SK-N-SH treated with all-trans-retinoic acid at 6 μM for 48 hours (cell line): ENCODE data around the gene RASA2.
A peak's percentile ranks its signal among the peaks of the same experiment; 100 is the strongest.

Experiments used
- ATAC-seq: fragments of 200-7000 bp; cut with Tn5 transposase; 3 replicates; pipeline ENCODE4 v1.9.1; 2020; ENCODE audit warnings: mild to moderate bottlenecking, moderate library complexity
- ARNTL ChIP-seq: fragments of 450-650 bp; formaldehyde crosslinking; IDR thresholded peaks from 2 replicates; pipeline ENCODE4 v1.5.0; 2020; ENCODE audit warnings: low read depth, mild to moderate bottlenecking, moderate library complexity, borderline replicate concordance
- BACH2 ChIP-seq: fragments of 250-450 bp; sonication (Bioruptor Pico); IDR thresholded peaks from 2 replicates; pipeline ENCODE4 v1.9.0; 2021; ENCODE audit warnings: mild to moderate bottlenecking, borderline replicate concordance
- CSDC2 ChIP-seq: fragments of 250-450 bp; sonication (Bioruptor Pico); IDR thresholded peaks from 2 replicates; pipeline ENCODE4 v1.5.0; 2020; ENCODE audit warnings: mild to moderate bottlenecking, moderate library complexity
- ESRRG ChIP-seq: fragments of 250-450 bp; sonication (Bioruptor Pico); IDR thresholded peaks from 2 replicates; pipeline ENCODE4 v1.6.1; 2021; ENCODE audit warnings: mild to moderate bottlenecking
- GLIS3 ChIP-seq: fragments of 250-450 bp; sonication (Bioruptor Pico); IDR thresholded peaks from 2 replicates; pipeline ENCODE4 v1.5.0; 2020; ENCODE audit warnings: mild to moderate bottlenecking, moderate library complexity
- ISL1 ChIP-seq: fragments of 250-450 bp; sonication (Bioruptor Pico); IDR thresholded peaks from 2 replicates; pipeline ENCODE4 v2.1.2; 2022; ENCODE audit warnings: mild to moderate bottlenecking, moderate library complexity
- OSR1 ChIP-seq: fragments of 250-450 bp; sonication (Bioruptor Pico); IDR thresholded peaks from 2 replicates; pipeline ENCODE4 v1.8.0; 2022; ENCODE audit warnings: moderate library complexity, mild to moderate bottlenecking, inconsistent platforms
- PPARA ChIP-seq: fragments of 250-450 bp; sonication (Bioruptor Pico); IDR thresholded peaks from 2 replicates; pipeline ENCODE4 v1.5.0; 2020; ENCODE audit warnings: mild to moderate bottlenecking, borderline replicate concordance
- RARB ChIP-seq: fragments of 250-450 bp; sonication (Bioruptor Pico); IDR thresholded peaks from 2 replicates; pipeline ENCODE4 v1.8.0; 2021; ENCODE audit warnings: mild to moderate bottlenecking, moderate library complexity
- SNAI2 ChIP-seq: fragments of 250-450 bp; sonication (Bioruptor Pico); IDR thresholded peaks from 2 replicates; pipeline ENCODE4 v1.5.0; 2020; ENCODE audit warnings: mild to moderate bottlenecking, moderate library complexity
- TOX ChIP-seq: fragments of 250-450 bp; sonication (Bioruptor Pico); IDR thresholded peaks from 2 replicates; pipeline ENCODE4 v1.8.0; 2021; ENCODE audit warnings: mild to moderate bottlenecking, moderate library complexity, borderline replicate concordance
- ZC3H10 ChIP-seq: fragments of 250-450 bp; sonication (Bioruptor Pico); IDR thresholded peaks from 2 replicates; pipeline ENCODE4 v1.5.1; 2021; ENCODE audit warnings: mild to moderate bottlenecking, moderate library complexity
- ZFP3 ChIP-seq: fragments of 250-450 bp; sonication (Bioruptor Pico); IDR thresholded peaks from 2 replicates; pipeline ENCODE4 v1.5.0; 2020; ENCODE audit warnings: mild to moderate bottlenecking, moderate library complexity
- ZFP30 ChIP-seq: fragments of 450-650 bp; formaldehyde crosslinking; IDR thresholded peaks from 2 replicates; pipeline ENCODE4 v1.5.0; 2022; ENCODE audit warnings: mild to moderate bottlenecking, moderate library complexity
- ZNF565 ChIP-seq: fragments of 450-650 bp; formaldehyde crosslinking; conservative IDR thresholded peaks from 2 replicates; pipeline ENCODE4 v1.5.0; 2020; ENCODE audit warnings: low read depth, mild to moderate bottlenecking, moderate library complexity
- ZNF70 ChIP-seq: fragments of 450-650 bp; formaldehyde crosslinking; IDR thresholded peaks from 2 replicates; pipeline ENCODE4 v1.5.0; 2020; ENCODE audit warnings: mild to moderate bottlenecking, moderate library complexity
- ZNF8 ChIP-seq: fragments of 450-650 bp; formaldehyde crosslinking; IDR thresholded peaks from 2 replicates; pipeline ENCODE4 v1.5.0; 2020; ENCODE audit warnings: mild to moderate bottlenecking, moderate library complexity
- TF ChIP-seq, protein P1 (sequence below): fragments of 250-450 bp; sonication (Bioruptor Pico); IDR thresholded peaks from 2 replicates; pipeline ENCODE4 v1.8.0; 2020; ENCODE audit warnings: mild to moderate bottlenecking, moderate library complexity, borderline replicate concordance
- TF ChIP-seq, protein P2 (sequence below): fragments of 250-450 bp; sonication (Bioruptor Pico); IDR thresholded peaks from 2 replicates; pipeline ENCODE4 v1.5.0; 2020; ENCODE audit warnings: mild to moderate bottlenecking, moderate library complexity
- TF ChIP-seq, protein P3 (sequence below): fragments of 250-450 bp; sonication (Bioruptor Pico); IDR thresholded peaks from 2 replicates; pipeline ENCODE4 v1.5.1; 2020; ENCODE audit warnings: low read depth, mild to moderate bottlenecking, moderate library complexity
- TF ChIP-seq, protein P4 (sequence below): fragments of 250-450 bp; sonication (Bioruptor Pico); IDR thresholded peaks from 2 replicates; pipeline ENCODE4 v1.5.1; 2021; ENCODE audit warnings: mild to moderate bottlenecking, moderate library complexity
- TF ChIP-seq, protein P5 (sequence below): fragments of 250-450 bp; sonication (Bioruptor Pico); IDR thresholded peaks from 2 replicates; pipeline ENCODE4 v1.8.0; 2021; ENCODE audit warnings: low read depth, mild to moderate bottlenecking, moderate library complexity, borderline replicate concordance

RASA2 gene

DNA sequence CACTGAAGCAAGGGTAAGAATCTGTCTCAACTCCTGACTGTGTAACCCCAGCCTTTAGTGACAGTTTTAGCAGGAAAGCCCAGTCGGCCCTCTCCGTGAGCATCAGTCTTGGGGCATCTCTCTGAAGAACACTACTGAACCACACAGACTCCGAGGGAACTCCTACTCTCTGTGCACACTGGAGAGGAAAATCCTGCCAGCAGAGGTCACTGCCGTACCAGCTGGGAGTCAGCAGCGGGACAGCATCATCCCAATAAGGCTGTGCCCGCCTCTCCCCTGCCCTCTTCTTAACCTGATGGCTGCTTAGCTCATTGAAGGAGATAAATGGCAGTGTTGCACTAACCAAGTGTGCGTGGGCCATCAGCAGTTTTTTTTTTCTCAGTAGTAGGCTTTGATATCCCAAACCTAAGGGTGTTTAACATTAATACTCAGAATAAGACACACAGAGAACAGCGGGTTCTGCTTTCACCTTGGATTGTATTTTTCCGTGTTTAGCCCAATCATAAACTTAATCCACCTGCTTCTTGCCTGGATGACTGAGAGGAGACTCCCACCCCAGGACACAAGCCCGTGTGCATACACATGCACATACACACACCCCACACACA is 26.6 kb upstream of the RASA2 start:
- TF ChIP-seq CSDC2 (CRISPR knock-in tag), result no peak
- TF ChIP-seq TOX (CRISPR knock-in tag), result no peak
- TF ChIP-seq ISL1 (CRISPR knock-in tag), result no peak
- TF ChIP-seq ZNF70 (CRISPR knock-in tag), result no peak
- TF ChIP-seq ZFP30 (CRISPR knock-in tag), result no peak
- TF ChIP-seq BACH2 (CRISPR knock-in tag), result no peak
- TF ChIP-seq, protein P1, sequence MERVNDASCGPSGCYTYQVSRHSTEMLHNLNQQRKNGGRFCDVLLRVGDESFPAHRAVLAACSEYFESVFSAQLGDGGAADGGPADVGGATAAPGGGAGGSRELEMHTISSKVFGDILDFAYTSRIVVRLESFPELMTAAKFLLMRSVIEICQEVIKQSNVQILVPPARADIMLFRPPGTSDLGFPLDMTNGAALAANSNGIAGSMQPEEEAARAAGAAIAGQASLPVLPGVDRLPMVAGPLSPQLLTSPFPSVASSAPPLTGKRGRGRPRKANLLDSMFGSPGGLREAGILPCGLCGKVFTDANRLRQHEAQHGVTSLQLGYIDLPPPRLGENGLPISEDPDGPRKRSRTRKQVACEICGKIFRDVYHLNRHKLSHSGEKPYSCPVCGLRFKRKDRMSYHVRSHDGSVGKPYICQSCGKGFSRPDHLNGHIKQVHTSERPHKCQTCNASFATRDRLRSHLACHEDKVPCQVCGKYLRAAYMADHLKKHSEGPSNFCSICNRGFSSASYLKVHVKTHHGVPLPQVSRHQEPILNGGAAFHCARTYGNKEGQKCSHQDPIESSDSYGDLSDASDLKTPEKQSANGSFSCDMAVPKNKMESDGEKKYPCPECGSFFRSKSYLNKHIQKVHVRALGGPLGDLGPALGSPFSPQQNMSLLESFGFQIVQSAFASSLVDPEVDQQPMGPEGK (CRISPR knock-in tag), result no peak
- no peak for TF ChIP-seq RARB (CRISPR knock-in tag)
- TF ChIP-seq ESRRG (CRISPR knock-in tag), result no peak
- no peak for TF ChIP-seq ZC3H10
- no peak for TF ChIP-seq SNAI2
- no peak for TF ChIP-seq OSR1 (CRISPR knock-in tag)
- TF ChIP-seq, all 23 proteins: peak for 0
- peak; percentile 100 for ATAC-seq

DNA sequence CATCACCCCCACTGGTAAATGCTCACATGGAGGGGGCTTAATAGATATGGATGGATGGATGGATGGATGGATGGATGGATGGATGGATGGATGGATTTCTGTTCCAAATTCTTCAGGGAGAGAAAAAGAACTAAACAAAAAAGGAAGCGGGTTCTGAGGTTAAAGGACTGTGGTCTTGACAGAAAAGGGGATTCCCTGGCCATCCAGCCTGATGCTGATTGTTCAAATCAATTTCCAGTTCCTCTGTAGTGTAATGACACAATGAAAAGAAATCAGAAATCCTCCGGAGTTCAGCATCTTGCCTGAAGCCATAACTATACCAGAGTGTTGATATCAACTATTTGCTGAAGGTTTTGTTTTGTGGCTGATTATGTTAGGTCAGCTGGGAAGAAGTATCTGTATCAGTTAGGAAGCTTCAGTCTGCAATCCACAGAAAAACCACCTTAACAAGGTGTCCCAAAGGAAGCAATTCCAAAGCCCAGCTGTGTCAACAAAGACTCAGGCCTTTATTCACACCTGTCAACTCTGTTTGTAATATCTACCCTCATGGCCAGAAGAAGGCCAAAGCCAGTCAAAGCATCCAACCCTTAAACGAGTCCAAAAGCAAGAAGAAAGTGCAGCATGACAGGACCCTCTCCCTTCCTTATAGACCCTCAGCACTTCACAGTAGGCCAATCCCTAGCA is 24.5 kb upstream of the RASA2 start:
- no peak for ATAC-seq
- TF ChIP-seq ZFP30 (CRISPR knock-in tag), result no peak
- TF ChIP-seq, protein P2, sequence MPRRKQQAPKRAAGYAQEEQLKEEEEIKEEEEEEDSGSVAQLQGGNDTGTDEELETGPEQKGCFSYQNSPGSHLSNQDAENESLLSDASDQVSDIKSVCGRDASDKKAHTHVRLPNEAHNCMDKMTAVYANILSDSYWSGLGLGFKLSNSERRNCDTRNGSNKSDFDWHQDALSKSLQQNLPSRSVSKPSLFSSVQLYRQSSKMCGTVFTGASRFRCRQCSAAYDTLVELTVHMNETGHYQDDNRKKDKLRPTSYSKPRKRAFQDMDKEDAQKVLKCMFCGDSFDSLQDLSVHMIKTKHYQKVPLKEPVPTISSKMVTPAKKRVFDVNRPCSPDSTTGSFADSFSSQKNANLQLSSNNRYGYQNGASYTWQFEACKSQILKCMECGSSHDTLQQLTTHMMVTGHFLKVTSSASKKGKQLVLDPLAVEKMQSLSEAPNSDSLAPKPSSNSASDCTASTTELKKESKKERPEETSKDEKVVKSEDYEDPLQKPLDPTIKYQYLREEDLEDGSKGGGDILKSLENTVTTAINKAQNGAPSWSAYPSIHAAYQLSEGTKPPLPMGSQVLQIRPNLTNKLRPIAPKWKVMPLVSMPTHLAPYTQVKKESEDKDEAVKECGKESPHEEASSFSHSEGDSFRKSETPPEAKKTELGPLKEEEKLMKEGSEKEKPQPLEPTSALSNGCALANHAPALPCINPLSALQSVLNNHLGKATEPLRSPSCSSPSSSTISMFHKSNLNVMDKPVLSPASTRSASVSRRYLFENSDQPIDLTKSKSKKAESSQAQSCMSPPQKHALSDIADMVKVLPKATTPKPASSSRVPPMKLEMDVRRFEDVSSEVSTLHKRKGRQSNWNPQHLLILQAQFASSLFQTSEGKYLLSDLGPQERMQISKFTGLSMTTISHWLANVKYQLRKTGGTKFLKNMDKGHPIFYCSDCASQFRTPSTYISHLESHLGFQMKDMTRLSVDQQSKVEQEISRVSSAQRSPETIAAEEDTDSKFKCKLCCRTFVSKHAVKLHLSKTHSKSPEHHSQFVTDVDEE (CRISPR knock-in tag), result no peak
- no peak for TF ChIP-seq ZNF70 (CRISPR knock-in tag)
- TF ChIP-seq, protein P3, sequence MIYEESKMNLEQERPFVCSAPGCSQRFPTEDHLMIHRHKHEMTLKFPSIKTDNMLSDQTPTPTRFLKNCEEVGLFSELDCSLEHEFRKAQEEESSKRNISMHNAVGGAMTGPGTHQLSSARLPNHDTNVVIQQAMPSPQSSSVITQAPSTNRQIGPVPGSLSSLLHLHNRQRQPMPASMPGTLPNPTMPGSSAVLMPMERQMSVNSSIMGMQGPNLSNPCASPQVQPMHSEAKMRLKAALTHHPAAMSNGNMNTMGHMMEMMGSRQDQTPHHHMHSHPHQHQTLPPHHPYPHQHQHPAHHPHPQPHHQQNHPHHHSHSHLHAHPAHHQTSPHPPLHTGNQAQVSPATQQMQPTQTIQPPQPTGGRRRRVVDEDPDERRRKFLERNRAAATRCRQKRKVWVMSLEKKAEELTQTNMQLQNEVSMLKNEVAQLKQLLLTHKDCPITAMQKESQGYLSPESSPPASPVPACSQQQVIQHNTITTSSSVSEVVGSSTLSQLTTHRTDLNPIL (CRISPR knock-in tag), result no peak
- TF ChIP-seq, protein P4, sequence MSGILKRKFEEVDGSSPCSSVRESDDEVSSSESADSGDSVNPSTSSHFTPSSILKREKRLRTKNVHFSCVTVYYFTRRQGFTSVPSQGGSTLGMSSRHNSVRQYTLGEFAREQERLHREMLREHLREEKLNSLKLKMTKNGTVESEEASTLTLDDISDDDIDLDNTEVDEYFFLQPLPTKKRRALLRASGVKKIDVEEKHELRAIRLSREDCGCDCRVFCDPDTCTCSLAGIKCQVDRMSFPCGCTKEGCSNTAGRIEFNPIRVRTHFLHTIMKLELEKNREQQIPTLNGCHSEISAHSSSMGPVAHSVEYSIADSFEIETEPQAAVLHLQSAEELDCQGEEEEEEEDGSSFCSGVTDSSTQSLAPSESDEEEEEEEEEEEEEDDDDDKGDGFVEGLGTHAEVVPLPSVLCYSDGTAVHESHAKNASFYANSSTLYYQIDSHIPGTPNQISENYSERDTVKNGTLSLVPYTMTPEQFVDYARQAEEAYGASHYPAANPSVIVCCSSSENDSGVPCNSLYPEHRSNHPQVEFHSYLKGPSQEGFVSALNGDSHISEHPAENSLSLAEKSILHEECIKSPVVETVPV (CRISPR knock-in tag), result no peak
- no peak for TF ChIP-seq ZNF8 (CRISPR knock-in tag)
- TF ChIP-seq ISL1 (CRISPR knock-in tag), result no peak
- TF ChIP-seq RARB (CRISPR knock-in tag), result no peak
- TF ChIP-seq SNAI2, result no peak
- TF ChIP-seq ARNTL (CRISPR knock-in tag), result no peak
- TF ChIP-seq ZFP3 (CRISPR knock-in tag), result no peak

DNA sequence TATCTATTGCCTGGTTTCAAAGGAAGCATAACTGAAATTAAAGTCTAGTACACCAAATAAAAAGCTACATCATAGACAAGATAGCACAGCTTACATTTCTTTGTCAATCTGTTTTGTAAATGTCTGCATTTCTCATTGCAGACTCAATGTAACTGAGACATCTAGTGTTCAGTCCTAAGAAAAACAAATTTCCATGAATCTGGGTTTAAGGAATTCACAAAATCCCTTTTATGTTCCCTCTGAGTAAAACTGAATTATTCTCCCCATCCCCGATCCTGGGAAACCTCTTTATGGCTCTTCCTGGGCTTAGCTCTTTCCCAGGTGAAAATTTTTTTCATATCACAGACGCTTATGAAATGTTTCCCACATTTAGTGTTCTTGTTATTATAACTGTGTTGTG is 21.6 kb upstream of the RASA2 start:
- TF ChIP-seq ZNF70 (CRISPR knock-in tag) (no peak), PPARA (CRISPR knock-in tag) (no peak), GLIS3 (no peak), SNAI2 (no peak), ISL1 (CRISPR knock-in tag) (no peak), ESRRG (CRISPR knock-in tag) (no peak), RARB (CRISPR knock-in tag) (no peak), ZFP3 (CRISPR knock-in tag) (no peak), BACH2 (CRISPR knock-in tag) (no peak), CSDC2 (CRISPR knock-in tag) (no peak), ZNF565 (CRISPR knock-in tag) (no peak), ZC3H10 (no peak), OSR1 (CRISPR knock-in tag) (no peak)
- TF ChIP-seq, protein P1 (CRISPR knock-in tag), result no peak
- TF ChIP-seq, protein P3 (CRISPR knock-in tag), result no peak
- TF ChIP-seq, protein P5, sequence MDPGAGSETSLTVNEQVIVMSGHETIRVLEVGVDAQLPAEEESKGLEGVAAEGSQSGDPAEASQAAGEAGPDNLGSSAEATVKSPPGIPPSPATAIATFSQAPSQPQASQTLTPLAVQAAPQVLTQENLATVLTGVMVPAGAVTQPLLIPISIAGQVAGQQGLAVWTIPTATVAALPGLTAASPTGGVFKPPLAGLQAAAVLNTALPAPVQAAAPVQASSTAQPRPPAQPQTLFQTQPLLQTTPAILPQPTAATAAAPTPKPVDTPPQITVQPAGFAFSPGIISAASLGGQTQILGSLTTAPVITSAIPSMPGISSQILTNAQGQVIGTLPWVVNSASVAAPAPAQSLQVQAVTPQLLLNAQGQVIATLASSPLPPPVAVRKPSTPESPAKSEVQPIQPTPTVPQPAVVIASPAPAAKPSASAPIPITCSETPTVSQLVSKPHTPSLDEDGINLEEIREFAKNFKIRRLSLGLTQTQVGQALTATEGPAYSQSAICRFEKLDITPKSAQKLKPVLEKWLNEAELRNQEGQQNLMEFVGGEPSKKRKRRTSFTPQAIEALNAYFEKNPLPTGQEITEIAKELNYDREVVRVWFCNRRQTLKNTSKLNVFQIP (CRISPR knock-in tag), result no peak
- TF ChIP-seq, all 23 proteins: peak for 0
- ATAC-seq, result peak; percentile 67
